Measurements from ENCODE around the gene DLGAP5.

DNA sequence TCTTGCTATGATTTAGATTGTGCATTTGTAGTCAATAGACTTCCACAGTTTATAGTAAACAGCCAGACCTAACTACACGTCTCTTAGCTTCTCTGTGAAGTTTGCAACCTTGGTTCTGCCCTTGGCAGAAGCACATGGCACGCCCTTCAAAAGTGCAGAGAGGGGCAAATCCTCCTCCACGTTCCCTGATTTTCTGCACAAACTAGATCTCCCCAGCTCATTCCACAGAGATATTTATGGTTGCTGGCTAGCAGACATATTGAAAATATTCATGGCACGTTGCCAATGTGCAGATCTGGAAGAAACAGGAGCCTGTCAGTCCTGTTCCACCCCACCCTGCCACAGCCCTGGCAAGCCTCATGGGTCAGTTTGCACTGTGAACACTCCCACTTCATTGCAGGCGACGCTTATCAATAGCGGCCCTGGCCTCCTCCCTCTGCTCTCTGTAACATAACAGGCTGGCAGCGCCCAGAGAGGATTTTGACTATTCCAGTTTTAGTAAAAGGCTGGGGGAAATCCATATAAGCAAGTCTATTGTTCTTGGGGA, 68.9 kb downstream of the DLGAP5 start:
- TF ChIP-seq CTCF (IDR thresholded peaks at IDR 0.05 in 2 of 3, conservative IDR thresholded peaks at IDR 0.05 in 1 of 3; ENCODE audit: borderline replicate concordance in 1 of 3, insufficient read depth in 1 of 3, low read depth in 2 of 3, low read length in 2 of 3) (no peak), YY1 (IDR thresholded peaks at IDR 0.05; ENCODE audit: extremely low read depth, insufficient replicate concordance, low read depth, low read length) (no peak), EZH2phosphoT487 (IDR thresholded peaks at IDR 0.05; ENCODE audit: borderline replicate concordance) (no peak), POLR2AphosphoS5 (IDR thresholded peaks at IDR 0.05; ENCODE audit: low read depth, low read length) (no peak), POLR2A (IDR thresholded peaks at IDR 0.05; ENCODE audit: borderline replicate concordance, extremely low read depth, insufficient read depth, insufficient read length) (no peak), JUND (IDR thresholded peaks at IDR 0.05) (no peak), EZH2 (IDR thresholded peaks at IDR 0.05) (no peak), MAX (IDR thresholded peaks at IDR 0.05) (no peak)
- TF ChIP-seq, protein P1, sequence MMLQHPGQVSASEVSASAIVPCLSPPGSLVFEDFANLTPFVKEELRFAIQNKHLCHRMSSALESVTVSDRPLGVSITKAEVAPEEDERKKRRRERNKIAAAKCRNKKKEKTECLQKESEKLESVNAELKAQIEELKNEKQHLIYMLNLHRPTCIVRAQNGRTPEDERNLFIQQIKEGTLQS (IDR thresholded peaks at IDR 0.05) = no peak
